Adrenal gland (tissue), 12 donors: Measurements from ENCODE around the gene SLC2A4. TPM values are rescaled to one million over a fixed set of nuclear protein-coding genes. Genes with fewer than 3 reads are reported as not detected.

Experiments
- DNase-seq, 7 donors: peaks; one replicate each; pipeline ENCODE4 v3.0.0-alpha.2; 2019 to 2020
- H3K27ac ChIP-seq, 5 donors: fragments of 200-600 bp; sonication (generic) in 4 of 5; 1 replicate in 3 of 5; 2 replicates in 2 of 5; pipeline versions ENCODE4 v1.5.1 to v1.8.0; 2016 to 2020; ENCODE audit warnings: mild to moderate bottlenecking in 1 of 5
- H3K27me3 ChIP-seq: fragments of 200-600 bp; 2 replicates; pipeline ENCODE4 v1.8.0; 2021
- H3K36me3 ChIP-seq, 2 donors: fragments of 200-600 bp; replicated peaks in 1 of 2; 1 replicate in 1 of 2; 2 replicates in 1 of 2; pipeline versions ENCODE4 v1.5.1 to v1.8.0; 2018 to 2022
- H3K4me1 ChIP-seq, 2 donors: fragments of 200-600 bp; replicated peaks in 1 of 2; 1 replicate in 1 of 2; 2 replicates in 1 of 2; pipeline versions ENCODE4 v1.5.1 to v1.8.0; 2018 to 2021
- H3K4me3 ChIP-seq, 4 donors: fragments of 200-600 bp; sonication (generic) in 3 of 4; one replicate each; pipeline ENCODE4 v1.5.1; 2016 to 2018
- H3K9me3 ChIP-seq, 3 donors: fragments of 200-600 bp; sonication (generic) in 1 of 3; replicated peaks in 1 of 3; 1 replicate in 2 of 3; 2 replicates in 1 of 3; pipeline versions ENCODE4 v1.5.1 to v1.8.0; 2016 to 2021
- CTCF ChIP-seq, 6 experiments: fragments of 450-650 bp in 4 of 6; fragments of 200-600 bp in 2 of 6; sonication (generic) in 1 of 6; IDR thresholded peaks; 1 replicate in 5 of 6; 2 replicates in 1 of 6; pipeline versions ENCODE4 v1.5.1 to v1.8.0; 2016 to 2021; ENCODE audit warnings: antibody characterized with exemption in 6 of 6, mild to moderate bottlenecking in 2 of 6, moderate library complexity in 1 of 6
- POLR2A ChIP-seq, 2 donors: fragments of 450-650 bp; IDR thresholded peaks; one replicate each; pipeline ENCODE4 v1.6.1; 2017; ENCODE audit warnings: antibody characterized with exemption in 2 of 2, mild to moderate bottlenecking in 2 of 2, moderate library complexity in 1 of 2
- WGBS, 4 donors: extraction: QIAGEN DNeasy Blood & Tissue Kit in 2 of 4; methylation state at CpG; one replicate each; pipeline versions ENCODE4 v1.1.5 to v1.1.7; 2013 to 2017; 5-methylcytosine and 5-hydroxymethylcytosine counted together
- intact Hi-C, 2 donors: fragments of 100-400 bp; cut with DNase I; formaldehyde crosslinking; loops; one replicate each; pipeline versions ENCODE4 v1.14.1 to v1.15.0; 2022 to 2023
- polyA plus RNA-seq, 3 donors: library from polyadenylated mRNA; stranded (reverse); fragments of 200-250 nt in 2 of 3; fragments of 350-450 nt in 1 of 3; fragmentation: Illumina TruSeq in 1 of 3; extraction: RNeasy Lipid Tissue Mini Kit (QIAGEN cat#74804) in 1 of 3; gene quantifications; one replicate each; pipeline ENCODE4 v1.2.3, GENCODE V29; 2013 to 2014
- total RNA-seq, 9 donors: library from RNA; depleted of rRNA in 4 of 9; stranded (reverse); fragments of >200 nt in 4 of 9; fragments of 120-200 nt in 1 of 9; fragmentation: NEBNext Ultra II Directional in 1 of 9; extraction: Animal tissue kit (Norgen Biotek cat#: 25700) in 1 of 9; gene quantifications; one replicate each; pipeline versions ENCODE4 v1.1.0 to v1.2.4, GENCODE V29; 2013 to 2023
- donor health status: healthy with polysubstance abuse.
- donor health status: Bipolar disorder and iron deficiency.
- donor health status: DM: yes; HTN: yes; CAD: no.
- donor health status: DM: no; HTN: no; CAD: no.
- donor health status: DM: no; HTN: no; CAD: no.
- donor health status: DM: yes; HTN: yes; CAD: no.

SLC2A4 gene
- total and polyA plus RNA-seq, 12 donors, result 0.75 to 30.0 (median 6.7) TPM

- Histone ChIP-seq H3K36me3 (no peaks in the 10 kb centered on the region), H3K27me3 (peaks cover 17% of the 10 kb centered on the region), H3K4me3 (no peak overlapping the region), H3K9me3 (no peaks in the 10 kb centered on the region), H3K4me1 (peaks cover under 1 to 8% of the 10 kb centered on the region in 2 donors), H3K27ac (no peak overlapping the region)
- no peak for TF ChIP-seq CTCF (IDR thresholded peaks at IDR 0.05)
- no peak for TF ChIP-seq POLR2A (IDR thresholded peaks at IDR 0.05)
- WGBS, 4 donors, result 61 to 84% (median 73%) methylated on average over 9 to 18 of the region's 18 CpGs
- intact Hi-C loops, result loop anchor here in 1 of 2 donors (10.0 kb wide), 1 partner anchor 235 kb away; no protein-coding TSS in a partner anchor
- no peak for DNase-seq
Measured at GRCh38 chr17:7289256-7290032, 7.9 kb downstream of the SLC2A4 start.

- no peaks in the 10 kb centered on the region for H3K36me3 ChIP-seq
- WGBS, 4 donors, result 82 to 100% (median 82%) methylated on average over 1 to 19 of the region's 19 CpGs; no CpG with 5 or more reads in 1 of the 4 donors
- no peak overlapping the region for H3K27ac ChIP-seq
- TF ChIP-seq CTCF (IDR thresholded peaks at IDR 0.05) (no peak), POLR2A (IDR thresholded peaks at IDR 0.05) (no peak)
- DNase-seq, result no peak
- intact Hi-C loops, result loop anchor here in 1 of 2 donors (10.0 kb wide), 1 partner anchor 235 kb away; no protein-coding TSS in a partner anchor
- H3K4me3 ChIP-seq, result no peak overlapping the region
- H3K9me3 ChIP-seq, result no peaks in the 10 kb centered on the region
- H3K4me1 ChIP-seq, result peaks cover 8 to 16% of the 10 kb centered on the region in 2 donors
- peaks cover 17% of the 10 kb centered on the region for H3K27me3 ChIP-seq
Measured at GRCh38 chr17:7290166-7290565, 8.6 kb downstream of the SLC2A4 start.

- intact Hi-C loops, result loop anchor here in 1 of 2 donors (10.0 kb wide), 1 partner anchor 236 kb away; no protein-coding TSS in a partner anchor
- H3K27ac ChIP-seq, result no peak overlapping the region
- H3K27me3 ChIP-seq, result peaks cover 17% of the 10 kb centered on the region
- H3K36me3 ChIP-seq, result no peaks in the 10 kb centered on the region
- WGBS, 4 donors, result 61 to 75% (median 72%) methylated on average over 9 to 11 of the region's 11 CpGs
- no peaks in the 10 kb centered on the region for H3K9me3 ChIP-seq
- TF ChIP-seq POLR2A (IDR thresholded peaks at IDR 0.05) (no peak), CTCF (IDR thresholded peaks at IDR 0.05) (no peak)
- peaks cover 8 to 18% of the 10 kb centered on the region in 2 donors for H3K4me1 ChIP-seq
- DNase-seq, result no peak
- no peak overlapping the region for H3K4me3 ChIP-seq
Measured at GRCh38 chr17:7290685-7291084, 9.2 kb downstream of the SLC2A4 start.

- DNase-seq, result no peak
- Histone ChIP-seq H3K4me1 (peaks cover 12 to 28% of the 10 kb centered on the region in 2 donors), H3K27ac (no peak overlapping the region), H3K9me3 (no peaks in the 10 kb centered on the region), H3K36me3 (no peaks in the 10 kb centered on the region), H3K27me3 (peaks cover 17% of the 10 kb centered on the region), H3K4me3 (no peak overlapping the region)
- WGBS, 4 donors, result 72 to 83% (median 80%) methylated on average over 2 of the region's 2 CpGs; no CpG with 5 or more reads in 1 of the 4 donors
- intact Hi-C loops, result loop anchor here in 1 of 2 donors (10.0 kb wide), 1 partner anchor 237 kb away; no protein-coding TSS in a partner anchor
- TF ChIP-seq POLR2A (IDR thresholded peaks at IDR 0.05), result no peak
- TF ChIP-seq CTCF (IDR thresholded peaks at IDR 0.05), result no peak
Measured at GRCh38 chr17:7292194-7292593, 10.7 kb downstream of the SLC2A4 start.
